Endodermal cell (in vitro differentiated cells): ENCODE results near the gene ATP9A. TPM values are rescaled to one million over a fixed set of nuclear protein-coding genes. Genes with fewer than 3 reads are reported as not detected.
"Not testable (repeated sequence)": the region's sequence is repeated elsewhere in the genome, so short reads cannot be mapped to it uniquely, and the experiment has no call there.

Experiments
- DNase-seq: peaks from one replicate; pipeline ENCODE4 v3.0.0-alpha.2; 2017
- H3K27ac ChIP-seq: 2 replicates; pipeline ENCODE4 v1.5.1; 2013; ENCODE audit warnings: mild to moderate bottlenecking, low read depth, low read length, moderate library complexity
- H3K27me3 ChIP-seq: 2 replicates; pipeline ENCODE4 v1.6.1; 2013; ENCODE audit warnings: mild to moderate bottlenecking, low read length, moderate library complexity; ENCODE audit not compliant: insufficient read depth, control insufficient read depth, poor library complexity, severe bottlenecking
- H3K36me3 ChIP-seq: 2 replicates; pipeline ENCODE4 v1.7.0; 2013; ENCODE audit warnings: mild to moderate bottlenecking, low read length, moderate library complexity; ENCODE audit not compliant: control insufficient read depth, insufficient read depth
- H3K4me1 ChIP-seq: one replicate; pipeline ENCODE4 v1.7.0; 2013; ENCODE audit warnings: low read length; ENCODE audit not compliant: control insufficient read depth, insufficient read depth
- H3K4me3 ChIP-seq: 2 replicates; pipeline ENCODE4 v1.5.1; 2013; ENCODE audit warnings: mild to moderate bottlenecking, low read length, moderate library complexity
- H3K9ac ChIP-seq: 2 replicates; pipeline ENCODE4 v1.6.1; 2013; ENCODE audit warnings: mild to moderate bottlenecking, low read length, moderate library complexity; ENCODE audit not compliant: poor library complexity, severe bottlenecking; ENCODE audit errors: extremely low read depth
- H3K9me3 ChIP-seq: 2 replicates; pipeline ENCODE4 v1.6.1; 2013; ENCODE audit warnings: mild to moderate bottlenecking, low read length, moderate library complexity; ENCODE audit not compliant: control insufficient read depth
- H3K27ac Mint-ChIP-seq: 2 replicates; pipeline ENCODE4 v1.8.0; 2020; ENCODE audit warnings: mixed read lengths
- H3K27me3 Mint-ChIP-seq: 2 replicates; pipeline ENCODE4 v1.8.0; 2021; ENCODE audit warnings: mild to moderate bottlenecking, mixed read lengths; ENCODE audit not compliant: insufficient read depth
- H3K36me3 Mint-ChIP-seq: 2 replicates; pipeline ENCODE4 v1.8.0; 2020; ENCODE audit warnings: low read depth, mixed read lengths
- H3K4me1 Mint-ChIP-seq: 2 replicates; pipeline ENCODE4 v1.8.0; 2020; ENCODE audit warnings: mixed read lengths
- H3K4me3 Mint-ChIP-seq: 2 replicates; pipeline ENCODE4 v1.8.0; 2020; ENCODE audit warnings: mild to moderate bottlenecking, moderate library complexity, mixed read lengths
- H3K9me3 Mint-ChIP-seq: 2 replicates; pipeline ENCODE4 v1.8.0; 2020; ENCODE audit warnings: mild to moderate bottlenecking, mixed read lengths
- WGBS, 2 experiments: methylation state at CpG; one replicate each; pipeline versions ENCODE4 v1.1.5 to v1.1.7; 2013; ENCODE audit warnings: missing lambda C conversion rate in 2 of 2, mixed read lengths in 1 of 2; ENCODE audit not compliant: insufficient coverage in 1 of 2, insufficient read length in 1 of 2; 5-methylcytosine and 5-hydroxymethylcytosine counted together
- total RNA-seq, 2 donors: library from RNA; stranded (reverse); fragmentation: NEBNext Ultra II Directional in 1 of 2; extraction: Animal tissue kit (Norgen Biotek cat#: 25700) in 1 of 2; gene quantifications; 2 replicates in 1 of 2; 3 replicates in 1 of 2; pipeline ENCODE4 v1.2.1, GENCODE V29; 2021
- TF ChIP-seq, protein P1 (sequence below): fragments of 200-600 bp; sonication (generic); conservative IDR thresholded peaks from 2 replicates; pipeline ENCODE4 v1.5.0; 2021; ENCODE audit warnings: antibody characterized with exemption, mild to moderate bottlenecking

ATP9A gene
- total RNA-seq, 2 donors from 2014 or later = 26.7 to 27.9 TPM

DNA sequence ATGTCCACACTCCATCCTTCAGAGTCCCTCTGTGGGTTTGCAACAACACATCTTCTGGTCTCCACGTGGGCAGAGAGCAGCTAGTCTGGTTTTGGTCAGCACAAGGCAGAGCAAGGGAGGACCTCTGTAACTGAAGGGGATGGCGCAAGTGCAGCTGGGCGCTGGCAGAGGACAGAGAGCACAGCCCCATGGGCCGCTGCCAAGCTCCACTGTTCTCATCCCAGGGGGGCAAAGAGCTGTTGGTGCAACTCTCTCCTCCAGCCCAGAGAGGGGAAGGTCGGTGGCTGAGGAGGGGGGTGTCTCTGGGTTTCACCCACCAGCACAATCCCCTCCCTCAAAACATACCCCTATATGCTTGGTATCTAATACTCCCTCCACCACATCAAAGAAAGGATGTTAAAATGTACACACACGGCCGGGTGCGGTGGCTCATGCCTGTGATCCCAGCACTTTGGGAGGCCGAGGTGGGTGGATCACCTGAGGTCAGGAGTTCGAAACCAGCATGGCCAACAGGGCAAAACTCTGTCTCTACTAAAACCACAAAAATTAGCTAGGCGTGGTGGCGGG, 9.1 kb downstream of the ATP9A start:
- no peak overlapping the region for H3K9ac ChIP-seq

DNA sequence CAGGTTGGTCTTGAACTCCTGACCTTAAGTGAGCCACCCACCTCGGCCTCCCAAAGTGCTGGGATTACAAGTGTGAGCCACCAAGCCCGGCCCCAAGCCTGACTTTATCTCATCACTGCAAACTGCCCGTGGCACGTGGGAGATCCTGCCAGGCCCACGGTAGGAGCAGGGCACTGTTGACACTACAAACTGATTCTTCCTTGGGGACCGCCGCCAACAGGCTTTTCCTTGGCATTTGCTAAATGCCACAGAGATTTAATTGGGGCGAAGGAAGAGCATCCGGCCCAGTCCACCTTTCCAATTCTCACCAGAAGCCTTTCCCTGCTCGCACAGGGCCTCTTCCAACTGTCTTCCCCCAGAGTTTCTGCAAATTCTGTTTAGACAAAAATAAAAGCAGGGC, 11.0 kb downstream of the ATP9A start:
- no peaks in the 10 kb centered on the region for H3K27me3 Mint-ChIP-seq
- Histone ChIP-seq H3K4me1 (no peaks in the 10 kb centered on the region), H3K9me3 (peaks cover 8% of the 10 kb centered on the region), H3K36me3 (peaks cover 13% of the 10 kb centered on the region), H3K4me3 (no peak overlapping the region), H3K27ac (no peak overlapping the region), H3K9ac (no peak overlapping the region), H3K27me3 (no peaks in the 10 kb centered on the region)
- H3K9me3 Mint-ChIP-seq = peaks cover 14% of the 10 kb centered on the region
- H3K4me3 Mint-ChIP-seq = no peak overlapping the region
- peaks cover 4% of the 10 kb centered on the region for H3K4me1 Mint-ChIP-seq
- no peak for DNase-seq
- H3K27ac Mint-ChIP-seq = no peak overlapping the region
- WGBS, 2 experiments = 95 to 97% methylated on average over 10 of the region's 10 CpGs
- H3K36me3 Mint-ChIP-seq = peaks cover 60% of the 10 kb centered on the region
- TF ChIP-seq, protein P1, sequence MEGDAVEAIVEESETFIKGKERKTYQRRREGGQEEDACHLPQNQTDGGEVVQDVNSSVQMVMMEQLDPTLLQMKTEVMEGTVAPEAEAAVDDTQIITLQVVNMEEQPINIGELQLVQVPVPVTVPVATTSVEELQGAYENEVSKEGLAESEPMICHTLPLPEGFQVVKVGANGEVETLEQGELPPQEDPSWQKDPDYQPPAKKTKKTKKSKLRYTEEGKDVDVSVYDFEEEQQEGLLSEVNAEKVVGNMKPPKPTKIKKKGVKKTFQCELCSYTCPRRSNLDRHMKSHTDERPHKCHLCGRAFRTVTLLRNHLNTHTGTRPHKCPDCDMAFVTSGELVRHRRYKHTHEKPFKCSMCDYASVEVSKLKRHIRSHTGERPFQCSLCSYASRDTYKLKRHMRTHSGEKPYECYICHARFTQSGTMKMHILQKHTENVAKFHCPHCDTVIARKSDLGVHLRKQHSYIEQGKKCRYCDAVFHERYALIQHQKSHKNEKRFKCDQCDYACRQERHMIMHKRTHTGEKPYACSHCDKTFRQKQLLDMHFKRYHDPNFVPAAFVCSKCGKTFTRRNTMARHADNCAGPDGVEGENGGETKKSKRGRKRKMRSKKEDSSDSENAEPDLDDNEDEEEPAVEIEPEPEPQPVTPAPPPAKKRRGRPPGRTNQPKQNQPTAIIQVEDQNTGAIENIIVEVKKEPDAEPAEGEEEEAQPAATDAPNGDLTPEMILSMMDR = no peak

More for the DNA sequence above, 9.1 kb downstream of the ATP9A start:
- Mint-ChIP-seq H3K36me3 (peaks cover 62% of the 10 kb centered on the region), H3K27me3 (no peaks in the 10 kb centered on the region), H3K4me3 (no peak overlapping the region), H3K4me1 (no peaks in the 10 kb centered on the region), H3K27ac (no peak overlapping the region), H3K9me3 (peaks cover 14% of the 10 kb centered on the region)
- H3K27ac ChIP-seq = no peak overlapping the region
- no peak overlapping the region for H3K4me3 ChIP-seq
- H3K4me1 ChIP-seq = no peaks in the 10 kb centered on the region
- 90 to 91% methylated on average over 5 to 11 of the region's 12 CpGs for WGBS, 2 experiments
- no peak for DNase-seq
- TF ChIP-seq, protein P1 = no peak
- H3K36me3 ChIP-seq = peaks cover 21% of the 10 kb centered on the region
- peaks cover 8% of the 10 kb centered on the region for H3K9me3 ChIP-seq
- no peaks in the 10 kb centered on the region for H3K27me3 ChIP-seq

DNA sequence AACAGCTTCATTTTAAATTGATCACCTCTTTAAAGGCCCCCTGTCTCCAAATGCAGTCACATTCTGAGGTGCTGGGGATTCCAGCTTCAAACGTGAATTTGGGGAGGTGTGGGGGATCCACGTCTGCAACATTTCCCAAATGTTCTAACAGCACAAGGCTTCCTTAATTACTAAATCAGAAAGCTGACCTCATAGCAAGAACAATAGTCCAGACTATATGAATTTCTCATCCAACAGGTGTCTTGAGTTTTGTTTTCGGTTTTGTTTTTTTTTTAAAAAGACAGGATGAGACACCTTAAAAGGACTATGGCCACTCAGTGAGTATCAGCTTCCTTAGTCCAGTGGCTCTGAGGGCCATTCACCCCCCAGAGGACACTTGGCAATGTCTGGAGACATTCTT, 11.5 kb downstream of the ATP9A start:
- Mint-ChIP-seq H3K9me3 (peaks cover 11% of the 10 kb centered on the region), H3K4me1 (peaks cover 7% of the 10 kb centered on the region), H3K36me3 (peaks cover 61% of the 10 kb centered on the region), H3K27ac (no peak overlapping the region), H3K27me3 (no peaks in the 10 kb centered on the region), H3K4me3 (no peak overlapping the region)
- Histone ChIP-seq H3K36me3 (peaks cover 16% of the 10 kb centered on the region), H3K27ac (no peak overlapping the region), H3K4me3 (no peak overlapping the region), H3K9ac (no peak overlapping the region), H3K4me1 (no peaks in the 10 kb centered on the region), H3K9me3 (peaks cover 2% of the 10 kb centered on the region), H3K27me3 (no peaks in the 10 kb centered on the region)
- DNase-seq = no peak
- TF ChIP-seq, protein P1 = no peak
- WGBS, 2 experiments = 98 to 100% methylated on average over 1 to 3 of the region's 3 CpGs

DNA sequence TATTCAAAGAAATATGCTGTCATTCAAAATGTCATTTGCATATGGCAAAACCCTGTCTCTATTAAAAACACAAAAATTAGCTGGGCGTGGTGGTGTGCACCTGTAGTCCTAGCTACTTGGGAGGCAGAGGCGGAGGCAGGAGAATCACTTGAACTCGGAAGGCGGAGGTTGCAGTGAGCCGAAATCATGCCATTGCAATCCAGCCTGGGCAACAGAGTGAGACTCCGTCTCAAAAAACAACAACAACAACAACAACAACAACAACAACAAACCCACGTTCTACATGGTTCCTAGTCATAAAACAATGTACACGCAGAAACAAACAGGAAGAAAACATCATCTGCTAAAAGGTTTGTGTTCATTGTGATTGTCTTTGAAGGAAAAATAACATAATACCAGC, 15.0 kb downstream of the ATP9A start:
- H3K27ac ChIP-seq, DNase-seq, H3K27me3 ChIP-seq, H3K9me3 Mint-ChIP-seq, H3K27ac Mint-ChIP-seq, H3K27me3 Mint-ChIP-seq, H3K4me1 Mint-ChIP-seq, H3K36me3 ChIP-seq, H3K4me3 ChIP-seq, H3K9ac ChIP-seq, H3K9me3 ChIP-seq, H3K4me1 ChIP-seq, H3K4me3 Mint-ChIP-seq: not testable (repeated sequence)
- H3K36me3 Mint-ChIP-seq = peaks cover 46% of the 10 kb centered on the region
- 86 to 97% methylated on average over 4 to 8 of the region's 8 CpGs for WGBS, 2 experiments
